AG08396 (cell line): ENCODE data around the gene NAT10.

ENCODE experiments used
- DNase-seq: peaks from one replicate; pipeline ENCODE4 v3.0.0; 2012; ENCODE audit warnings: low spot score, mixed read lengths

The NAT10 gene

DNA sequence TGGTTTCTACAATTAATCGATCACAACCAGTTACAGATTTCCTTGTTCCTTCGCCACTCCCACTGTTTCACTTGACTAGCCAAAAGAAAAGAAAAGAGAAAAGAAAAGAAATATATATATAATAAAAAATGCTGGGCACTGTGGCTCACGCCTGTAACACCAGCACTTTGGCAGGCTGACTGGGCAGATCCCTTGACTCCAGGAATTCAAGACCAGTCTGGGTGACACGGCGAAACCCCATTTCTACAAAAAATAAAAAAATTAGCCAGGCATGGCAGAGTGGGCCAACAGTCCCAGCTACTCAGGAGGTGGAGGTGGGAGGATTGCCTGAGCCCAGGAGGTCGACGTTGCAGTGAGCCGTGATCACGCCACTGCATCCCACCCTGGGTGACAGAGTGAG is 83.8 kb downstream of the NAT10 start:
- no peak for DNase-seq

GRCh38 chr11:34190192-34191139 is 85.0 kb downstream of the NAT10 start:
- no peak for DNase-seq

DNA sequence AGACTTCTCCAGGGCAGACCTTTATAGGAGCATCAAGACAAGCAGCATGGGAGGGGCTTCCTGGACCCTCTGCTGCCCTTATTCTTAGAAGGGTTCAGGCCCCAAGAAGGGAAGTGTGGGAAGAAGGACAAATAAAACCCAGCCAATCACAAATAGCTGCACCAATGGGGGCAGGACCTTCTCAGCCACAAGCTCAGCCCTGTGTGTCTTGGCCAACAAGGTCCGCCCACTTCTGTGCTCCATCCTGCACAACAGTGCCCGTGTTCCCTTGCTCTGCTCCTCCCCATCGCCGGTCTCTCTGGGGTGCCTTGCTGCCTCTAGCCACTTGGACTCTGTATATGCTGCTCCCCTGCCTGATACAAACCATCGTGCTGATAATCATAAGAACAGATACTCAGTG is 86.1 kb downstream of the NAT10 start:
- no peak for DNase-seq

- DNase-seq: peak; percentile 93
Measured at GRCh38 chr11:34192481-34193401, 87.3 kb downstream of the NAT10 start.

- no peak for DNase-seq
Measured at GRCh38 chr11:34194576-34195335, 89.3 kb downstream of the NAT10 start.
